Measurements from ENCODE around the gene HARBI1. TPM values are rescaled to one million over a fixed set of nuclear protein-coding genes. Genes with fewer than 3 reads are reported as not detected.

HARBI1 gene
- total and polyA plus RNA-seq, 9 of the 15 experiments (the other 6 are each of a cell fraction or from before 2014, with no cell fraction given), result 3.5 to 8.4 (median 5.5) TPM

- Histone ChIP-seq H3K36me3 (ENCODE audit: control insufficient read depth, insufficient read depth, low read length) (peaks cover 38% of the 10 kb centered on the region), H4K20me1 (replicated peaks; ENCODE audit: control insufficient read depth, insufficient read depth, low read length) (no peaks in the 10 kb centered on the region), H3K27ac (ENCODE audit: extremely low read depth, low read depth, low read length) (no peak overlapping the region), H3K9ac (ENCODE audit: insufficient read depth in 1 of 2, low read depth in 2 of 2, low read length in 2 of 2) (no peak overlapping the region), H3K4me1 (replicated peaks in 1 of 2; ENCODE audit: control insufficient read depth in 2 of 2, insufficient read depth in 2 of 2, low read length in 2 of 2) (no peaks in the 10 kb centered on the region), H3K9me1 (ENCODE audit: control insufficient read depth, insufficient read depth, low read length) (no peaks in the 10 kb centered on the region), H3K4me3 (no peak overlapping the region), H3K9me3 (replicated peaks; ENCODE audit: control insufficient read depth, insufficient read depth, low read depth, low read length) (no peaks in the 10 kb centered on the region), H3K27me3 (ENCODE audit: control insufficient read depth in 2 of 2, insufficient read depth in 2 of 2, low read length in 2 of 2) (no peaks in the 10 kb centered on the region), H3K4me2 (ENCODE audit: insufficient read depth, low read length) (no peak overlapping the region), H2AFZ (ENCODE audit: low read depth, low read length) (no peak overlapping the region), H3K79me2 (ENCODE audit: control insufficient read depth, insufficient read depth, low read length) (no peaks in the 10 kb centered on the region)
- intact Hi-C loops (cut with micrococcal nuclease) (no loop called here), in situ Hi-C loops (cut with MboI) (no loop called here)
- TF ChIP-seq HMBOX1 (IDR thresholded peaks at IDR 0.05), result no peak
- no peak for TF ChIP-seq IRF1 (CRISPR knock-in tag; IDR thresholded peaks at IDR 0.05; ENCODE audit: borderline replicate concordance)
- TF ChIP-seq SMAD4 (CRISPR knock-in tag; conservative IDR thresholded peaks at IDR 0.05), result no peak
- TF ChIP-seq ZNF780A (CRISPR knock-in tag; IDR thresholded peaks at IDR 0.05), result no peak
- no peak for TF ChIP-seq MIER1 (IDR thresholded peaks at IDR 0.05; ENCODE audit: low read depth)
- TF ChIP-seq MITF (IDR thresholded peaks at IDR 0.05), result no peak
- no peak for TF ChIP-seq U2AF2 (optimal IDR thresholded peaks at IDR 0.05; ENCODE audit: low read depth, low read length)
- no peak for TF ChIP-seq MYNN (IDR thresholded peaks at IDR 0.05)
- TF ChIP-seq MYNN (CRISPR knock-in tag; IDR thresholded peaks at IDR 0.05), result no peak
- no peak for TF ChIP-seq POU5F1 (IDR thresholded peaks at IDR 0.05; ENCODE audit: borderline replicate concordance, low read depth, low read length, partially characterized antibody)
- no peak for TF ChIP-seq ELK3 (CRISPR knock-in tag; IDR thresholded peaks at IDR 0.05)
- no peak for TF ChIP-seq CREB1 (IDR thresholded peaks at IDR 0.05)
- no peak for TF ChIP-seq CREB1 (CRISPR knock-in tag; IDR thresholded peaks at IDR 0.05)
- no peak for TF ChIP-seq L3MBTL2 (IDR thresholded peaks at IDR 0.05)
- no peak for TF ChIP-seq GTF2E2 (tag; IDR thresholded peaks at IDR 0.05)
- no peak for TF ChIP-seq HNRNPH1 (optimal IDR thresholded peaks at IDR 0.05; ENCODE audit: low read depth, low read length)
- no peak for TF ChIP-seq ZNF146 (CRISPR knock-in tag; IDR thresholded peaks at IDR 0.05; ENCODE audit: unreplicated experiment)
- TF ChIP-seq YBX1 (IDR thresholded peaks at IDR 0.05), result no peak
- TF ChIP-seq ZNF589 (CRISPR knock-in tag; IDR thresholded peaks at IDR 0.05; ENCODE audit: low read depth), result no peak
- no peak for TF ChIP-seq SRSF3 (IDR thresholded peaks at IDR 0.05; ENCODE audit: insufficient read depth, low read length)
- TF ChIP-seq ZNF197 (CRISPR knock-in tag; IDR thresholded peaks at IDR 0.05; ENCODE audit: low read depth), result no peak
- no peak for TF ChIP-seq ZNF445 (CRISPR knock-in tag; IDR thresholded peaks at IDR 0.05; ENCODE audit: low read depth)
- ATAC-seq (no peak), DNase-seq (ENCODE audit: extremely low read depth in 1 of 4, low spot score in 3 of 4) (no peak), FAIRE-seq (no peak)
- ChIA-PET CTCF (ENCODE audit: low intra/inter-chr PET ratio) (no interaction called here), POLR2A (interaction anchor here (0.6 to 1.3 kb wide), 4 partner anchors 11 to 262 kb away, joined by 3 to 4 read pairs (median 3); no protein-coding TSS in a partner anchor)
- BruUV-seq (replicated peaks), result no TSS peak
- WGBS (ENCODE audit: insufficient coverage, low coverage, missing lambda C conversion rate), result 79% methylated on average over 2 of the region's 2 CpGs
Measured at GRCh38 chr11:46631676-46632075, 14.6 kb upstream of the HARBI1 start.

All from K562 (cell line).